Bone marrow (tissue), 2 donors: ENCODE results near the gene DCTN3.

Source experiments
- DNase-seq, 2 donors: peaks; one replicate each; lab custom pipeline; 2025; lab: John Stamatoyannopoulos, UW

The DCTN3 gene

DNA sequence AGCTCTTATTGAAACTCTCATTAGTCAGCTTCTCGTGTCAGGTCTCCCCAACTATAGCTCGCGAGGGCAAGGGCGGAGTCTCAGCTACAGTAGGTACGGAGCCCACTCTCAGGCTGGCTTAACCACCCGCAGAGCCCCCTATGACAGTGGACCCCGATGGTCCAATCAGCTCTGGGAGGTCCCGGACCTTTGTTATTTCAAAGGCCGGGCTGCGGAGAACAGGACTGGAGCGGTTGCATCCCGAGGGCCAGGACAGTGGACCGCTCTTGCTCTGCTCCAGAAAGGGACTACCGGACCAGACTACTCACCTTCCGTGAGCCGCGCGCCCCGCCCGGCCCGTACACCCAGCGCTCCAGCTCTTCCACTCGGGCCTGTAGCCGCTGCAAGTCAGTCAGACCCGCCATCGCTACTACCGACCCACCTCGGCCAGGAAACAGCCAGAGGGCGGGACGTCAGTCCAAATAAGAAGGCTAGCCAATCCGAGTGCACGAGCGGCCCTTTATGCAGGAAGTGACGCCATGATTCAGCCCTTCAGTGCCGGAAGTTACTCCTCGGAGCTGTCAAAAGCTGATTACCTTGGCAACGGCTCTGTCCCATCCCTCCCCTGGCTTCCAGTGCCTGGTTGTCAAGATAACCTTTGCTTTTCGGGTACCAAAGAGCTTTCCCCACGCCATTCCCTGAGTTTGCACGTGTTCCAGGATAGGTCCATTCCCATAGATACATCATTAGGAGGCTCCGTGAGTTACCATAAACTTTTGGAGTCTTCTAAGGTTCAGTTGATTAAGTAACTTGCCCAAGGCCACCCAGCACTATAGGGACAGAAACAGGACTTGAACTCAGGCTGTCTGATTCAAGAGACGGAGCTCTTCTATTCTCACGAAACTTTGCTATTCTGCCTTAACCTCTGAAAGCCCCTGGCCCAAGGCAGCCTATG lies at the start of gene DCTN3:
Gene DCTN3, minus strand, starts transcription at position 435 of the 934 bp plus-strand sequence. Its CDS starts 31 bp downstream, at position 404.
- DNase-seq: peak; percentile 65 to 93

DNA sequence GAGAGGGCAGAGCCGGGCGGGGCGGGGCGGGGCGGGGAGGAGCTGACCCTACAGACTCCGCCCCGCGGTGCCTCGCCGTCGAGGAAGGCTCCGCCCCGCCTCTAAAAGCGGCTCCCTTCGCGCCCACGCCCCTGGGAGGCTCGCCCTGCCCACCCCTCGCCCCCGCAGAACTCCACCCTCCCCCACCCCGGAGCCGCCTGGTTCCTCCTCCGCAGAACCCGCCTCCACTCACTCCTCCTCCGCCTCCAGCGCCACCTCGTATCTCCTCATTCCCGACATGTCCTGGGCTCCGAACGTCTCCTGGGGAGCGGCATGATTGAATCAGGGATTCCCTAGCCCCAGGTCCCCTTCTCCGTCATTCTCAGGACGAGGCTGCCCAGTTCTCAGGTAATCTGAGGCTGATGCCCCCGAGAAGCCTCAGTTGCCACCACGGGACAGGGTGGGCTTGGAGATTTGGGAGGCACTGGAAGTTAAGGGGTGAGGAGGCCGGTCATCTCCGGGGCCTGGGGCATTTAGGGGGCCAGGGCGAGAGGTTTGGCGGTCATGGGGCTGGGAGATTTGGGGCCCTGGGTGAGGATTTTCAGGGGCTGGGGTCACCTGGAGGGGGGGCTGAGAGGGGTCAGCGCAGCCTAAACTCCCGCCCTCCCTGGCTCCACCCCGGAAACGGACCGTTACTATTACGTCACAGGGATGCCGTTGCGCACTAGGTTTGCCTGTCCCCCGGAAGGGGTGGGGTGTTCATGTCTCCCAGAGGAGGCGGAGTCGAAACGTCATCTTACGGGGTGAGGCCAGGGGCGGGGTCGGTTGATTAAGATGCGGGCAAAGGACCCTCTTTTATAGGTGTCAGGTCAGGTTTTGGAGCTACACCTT lies 45.3 kb upstream of the DCTN3 start:
- peak; percentile 51 to 85 for DNase-seq

DNA sequence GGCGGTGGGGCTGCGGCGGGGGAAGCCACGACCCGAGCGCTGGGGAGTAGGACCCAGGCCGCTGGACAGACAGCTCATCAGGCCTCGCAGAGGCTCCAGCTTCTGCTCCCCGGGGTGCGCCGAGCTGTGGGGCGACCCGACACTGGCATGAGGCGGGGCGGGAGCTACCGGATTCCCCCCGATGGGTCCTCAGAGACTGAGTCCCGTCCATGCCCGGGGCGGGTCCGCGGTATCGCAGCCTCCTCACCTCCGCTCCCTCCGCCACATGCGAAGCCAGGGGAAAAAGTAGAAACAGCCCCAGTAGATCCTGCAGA lies 44.7 kb upstream of the DCTN3 start:
- DNase-seq: no peak

DNA sequence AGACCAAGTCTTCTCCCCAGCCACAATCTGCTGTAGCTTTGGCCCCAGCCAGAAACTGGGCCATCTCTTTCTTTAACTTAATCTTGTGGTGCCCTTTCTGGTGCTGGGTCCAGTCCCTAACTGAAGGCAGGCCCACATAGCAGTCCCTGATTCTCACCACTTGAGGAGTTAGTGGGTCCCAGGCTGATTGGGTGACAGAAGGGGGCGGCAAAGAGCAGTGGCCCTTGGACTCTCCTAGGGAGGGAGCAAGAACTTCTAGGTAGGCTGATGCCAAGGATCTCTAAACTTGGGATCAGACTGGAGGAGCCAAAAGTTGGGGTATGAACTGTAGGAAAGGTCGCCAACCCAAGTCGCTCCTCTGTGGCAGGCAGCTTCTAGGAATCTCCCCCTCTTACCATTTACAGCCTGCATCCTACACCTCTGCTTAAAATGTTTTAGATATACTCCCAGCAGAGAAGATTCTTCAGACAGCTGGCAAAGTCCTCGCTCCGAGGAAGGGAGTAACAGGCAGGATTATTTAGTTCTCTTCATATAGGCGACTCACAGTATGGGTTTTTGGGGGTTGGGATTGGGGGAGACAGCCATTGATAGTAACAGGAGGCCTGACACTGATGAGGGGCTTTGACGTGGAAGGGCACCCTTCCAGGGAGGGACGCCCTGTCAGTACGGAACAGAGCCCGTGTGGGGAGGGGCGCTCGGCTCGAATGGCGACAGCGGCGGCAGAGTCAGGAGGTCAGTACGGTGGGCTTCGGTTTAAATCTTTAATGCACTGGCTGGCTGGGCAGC lies 44.2 kb upstream of the DCTN3 start:
- DNase-seq: peak in 1 of 2 donors; percentile 49

DNA sequence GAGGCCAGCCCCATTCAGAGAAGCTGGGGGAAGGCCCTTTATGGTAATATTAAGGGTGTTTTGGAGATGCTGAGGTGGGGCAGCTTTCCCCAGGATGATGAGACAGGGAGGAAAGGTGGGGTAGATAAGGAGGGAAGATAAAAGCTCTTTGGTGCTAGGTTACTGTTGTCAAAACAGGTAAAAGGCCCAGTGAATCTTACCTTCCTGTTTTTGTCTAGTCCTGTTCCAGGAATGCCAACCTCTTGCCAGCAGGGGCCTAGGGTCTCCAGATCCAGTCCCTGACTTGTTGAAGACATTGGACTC lies 43.0 kb upstream of the DCTN3 start:
- DNase-seq: no peak

DNA sequence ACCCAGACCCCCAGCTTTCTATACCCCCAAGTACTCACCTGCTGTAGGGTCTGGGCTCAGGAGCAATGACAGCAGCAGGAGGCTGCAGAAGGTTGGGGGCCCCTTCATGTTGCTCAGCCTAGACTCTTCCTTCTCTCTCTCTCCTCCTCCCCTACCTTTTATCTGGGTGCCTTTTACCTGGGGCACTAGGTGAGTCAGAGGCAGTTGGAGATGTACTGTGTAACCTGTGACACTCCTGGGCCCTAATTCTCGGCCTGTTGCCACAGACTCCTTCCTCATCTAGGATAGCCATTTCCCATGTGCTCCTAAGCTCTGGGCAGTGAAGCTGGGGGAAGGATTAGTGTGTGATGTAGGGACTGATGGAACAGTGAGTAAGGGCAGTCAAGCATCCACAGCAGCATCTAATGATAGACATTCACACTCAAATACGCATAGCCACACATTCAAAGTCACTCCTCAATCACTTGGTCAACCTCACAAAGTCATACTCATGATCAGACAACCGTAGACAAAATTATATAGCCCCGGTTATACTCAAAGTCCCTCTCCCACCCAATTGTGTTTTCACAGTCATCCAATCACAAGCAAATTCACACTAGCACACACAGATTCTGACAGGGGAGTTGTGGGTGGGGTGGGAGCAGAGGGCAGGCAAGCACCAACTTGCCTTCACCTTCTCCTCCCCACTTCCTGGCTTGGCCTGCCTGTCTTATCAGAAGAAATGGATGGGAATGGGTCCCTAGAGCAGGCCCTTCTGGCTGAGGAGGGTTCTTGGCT lies 42.4 kb upstream of the DCTN3 start, which contains the start of gene CCL27:
Gene CCL27, minus strand, starts transcription at position 132 of the 777 bp plus-strand sequence. Its CDS starts 24 bp downstream, at position 108.
- DNase-seq: no peak

DNA sequence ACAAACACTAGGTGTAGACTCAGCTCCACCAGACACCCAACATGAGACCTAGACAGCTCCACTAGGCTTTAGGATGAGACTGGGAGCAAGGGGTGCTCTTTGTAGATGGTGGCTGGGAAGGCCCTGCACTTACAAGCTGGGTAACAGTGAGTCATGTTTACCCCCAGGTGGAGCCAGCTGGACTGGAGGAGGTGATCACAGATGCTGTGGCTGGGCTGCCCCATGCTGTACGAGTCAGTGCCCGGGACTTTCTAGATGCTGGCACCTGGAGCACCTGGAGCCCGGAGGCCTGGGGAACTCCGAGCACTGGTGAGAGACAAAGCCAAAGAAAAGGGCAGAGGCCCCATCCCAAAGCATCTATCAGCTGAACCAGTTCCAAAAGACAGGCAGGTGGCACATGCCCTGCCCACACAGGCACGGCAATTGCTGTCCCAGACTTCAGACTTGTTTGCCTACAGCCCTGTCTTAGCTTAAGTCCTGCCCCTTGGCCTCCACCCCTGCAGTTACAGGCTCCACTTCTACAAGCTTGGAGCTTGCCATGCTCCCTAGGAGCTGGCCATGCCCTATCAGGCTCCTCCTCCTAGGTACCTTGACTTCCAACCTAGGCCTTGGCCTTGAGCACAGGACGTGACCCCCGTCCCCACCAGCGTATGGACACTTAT lies 39.4 kb upstream of the DCTN3 start:
- no peak for DNase-seq

DNA sequence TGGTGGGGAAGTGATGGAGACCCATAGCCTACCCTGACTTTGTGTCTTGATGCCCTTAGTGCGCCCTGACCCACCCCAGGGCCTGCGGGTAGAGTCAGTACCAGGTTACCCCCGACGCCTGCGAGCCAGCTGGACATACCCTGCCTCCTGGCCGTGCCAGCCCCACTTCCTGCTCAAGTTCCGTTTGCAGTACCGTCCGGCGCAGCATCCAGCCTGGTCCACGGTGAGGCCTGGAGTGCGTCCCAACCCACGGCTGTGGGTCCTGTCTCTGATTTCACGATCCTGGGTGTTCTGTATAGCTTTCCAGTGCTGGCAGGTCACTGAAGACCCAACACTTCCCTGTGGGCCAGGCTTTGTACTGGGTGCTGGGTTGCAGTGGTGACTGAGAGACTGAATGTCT lies 38.2 kb upstream of the DCTN3 start:
- DNase-seq: no peak

DNA sequence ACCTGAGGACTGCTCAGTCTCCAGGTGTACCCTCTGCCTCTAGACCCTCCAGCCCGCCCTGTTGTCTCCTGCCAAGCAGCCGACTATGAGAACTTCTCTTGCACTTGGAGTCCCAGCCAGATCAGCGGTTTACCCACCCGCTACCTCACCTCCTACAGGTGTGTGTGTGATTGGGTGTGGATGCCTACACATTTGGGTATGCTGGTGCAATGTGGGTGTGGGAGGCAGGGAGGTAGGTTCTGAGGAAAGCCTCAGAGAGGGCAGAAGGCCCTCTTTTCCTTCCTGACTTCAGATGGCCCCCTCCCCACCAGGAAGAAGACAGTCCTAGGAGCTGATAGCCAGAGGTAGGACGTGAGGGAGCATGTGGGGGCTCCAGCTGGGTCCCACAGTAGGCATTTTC lies 36.7 kb upstream of the DCTN3 start:
- DNase-seq: no peak

DNA sequence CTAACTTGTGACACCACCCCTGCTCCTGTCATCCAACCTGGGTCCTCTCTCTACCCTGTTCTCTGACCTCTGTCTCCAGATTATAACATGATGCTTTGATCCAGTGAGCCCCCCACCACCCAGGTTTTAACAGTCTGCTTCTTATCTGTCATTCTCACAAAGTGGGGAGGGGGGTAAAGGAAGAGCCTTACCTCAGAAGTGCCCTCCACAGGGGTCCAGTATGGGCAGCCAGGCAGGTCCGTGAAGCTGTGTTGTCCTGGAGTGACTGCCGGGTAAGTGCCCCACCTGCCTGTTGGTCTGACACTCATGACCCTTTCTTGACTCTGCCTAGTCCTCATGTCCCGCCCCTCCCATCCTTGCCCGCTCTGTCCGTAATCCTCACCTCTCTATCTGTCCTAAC lies 35.1 kb upstream of the DCTN3 start:
- no peak for DNase-seq

DNA sequence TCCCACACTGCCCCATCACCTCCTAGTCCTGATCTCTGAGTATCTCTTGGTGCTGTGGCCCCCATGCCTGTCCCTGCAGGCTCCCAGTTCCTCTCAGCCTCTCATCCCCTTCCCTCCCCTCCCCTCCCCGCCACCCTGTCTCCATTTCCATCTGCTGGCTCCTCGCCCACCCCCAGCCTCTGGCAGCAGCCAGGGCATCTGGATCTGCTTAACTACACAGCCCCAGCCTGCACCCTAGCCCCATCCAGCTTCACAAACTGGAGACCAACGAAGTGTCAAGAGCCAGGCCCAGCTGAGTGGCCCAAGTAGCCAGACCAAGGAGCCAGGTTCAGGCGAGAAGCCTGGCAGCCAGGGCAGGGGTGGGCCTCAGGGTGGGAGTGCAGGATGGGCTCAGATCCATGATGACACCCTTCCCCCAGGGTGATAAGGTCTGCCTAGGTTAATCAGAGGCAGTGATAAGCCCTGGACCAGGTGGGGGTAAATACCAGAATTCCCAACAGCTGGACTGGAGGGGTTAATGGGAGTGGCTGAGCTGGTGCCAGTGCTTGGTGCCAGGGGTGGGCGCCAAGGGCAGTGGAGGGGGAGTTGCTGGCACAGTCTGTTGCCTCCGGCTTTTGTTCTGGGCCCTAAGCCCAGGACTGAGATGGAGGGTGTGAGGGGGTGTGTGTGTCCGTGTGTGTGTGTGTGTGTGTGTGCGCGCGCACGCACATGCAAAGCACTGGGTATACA lies 34.2 kb upstream of the DCTN3 start:
- no peak for DNase-seq

DNA sequence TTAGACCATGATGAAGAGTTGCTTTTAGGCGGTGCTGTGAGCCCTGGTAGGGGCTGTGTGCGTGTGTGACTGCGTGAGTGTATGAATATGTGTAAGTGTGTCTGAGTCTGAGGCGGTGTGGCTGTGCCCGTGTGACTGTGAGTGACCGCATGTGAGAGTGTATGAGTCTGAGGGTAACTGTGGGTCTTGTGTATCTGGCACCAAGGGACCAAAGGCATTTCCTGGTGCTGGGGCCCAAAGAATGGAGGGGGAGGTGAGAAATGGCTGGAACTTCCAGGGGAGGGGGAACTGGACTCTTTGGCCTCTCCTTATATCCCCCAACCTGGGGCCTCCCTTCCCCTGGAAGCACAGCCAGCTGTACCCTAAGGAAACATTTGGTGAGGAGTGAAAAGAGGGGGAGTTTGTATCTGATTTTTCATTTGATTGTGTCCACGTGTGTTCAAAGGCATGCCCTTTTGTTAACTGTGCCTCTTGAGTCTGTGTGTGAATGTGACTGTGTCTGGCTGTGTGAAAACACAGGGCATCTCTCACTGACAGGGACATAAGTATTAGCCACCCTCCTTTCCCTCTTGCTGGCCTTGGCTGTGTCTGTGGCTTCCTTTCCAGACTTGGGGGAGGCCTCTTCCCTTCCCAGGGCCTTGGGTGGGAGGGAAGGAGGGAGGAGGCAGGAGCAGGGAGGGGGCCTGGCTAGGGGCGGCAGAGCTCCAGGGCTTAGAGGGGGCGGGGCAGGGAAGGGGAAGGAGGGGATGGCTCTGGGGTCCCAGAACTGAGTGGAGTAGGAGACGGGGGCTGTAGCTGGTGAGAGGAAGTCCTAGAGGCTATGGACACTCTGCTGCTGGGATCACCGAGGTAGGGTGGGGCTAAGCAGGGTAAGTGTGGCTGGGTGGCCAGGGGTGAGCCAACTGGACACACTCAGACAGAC lies 33.1 kb upstream of the DCTN3 start:
- no peak for DNase-seq

DNA sequence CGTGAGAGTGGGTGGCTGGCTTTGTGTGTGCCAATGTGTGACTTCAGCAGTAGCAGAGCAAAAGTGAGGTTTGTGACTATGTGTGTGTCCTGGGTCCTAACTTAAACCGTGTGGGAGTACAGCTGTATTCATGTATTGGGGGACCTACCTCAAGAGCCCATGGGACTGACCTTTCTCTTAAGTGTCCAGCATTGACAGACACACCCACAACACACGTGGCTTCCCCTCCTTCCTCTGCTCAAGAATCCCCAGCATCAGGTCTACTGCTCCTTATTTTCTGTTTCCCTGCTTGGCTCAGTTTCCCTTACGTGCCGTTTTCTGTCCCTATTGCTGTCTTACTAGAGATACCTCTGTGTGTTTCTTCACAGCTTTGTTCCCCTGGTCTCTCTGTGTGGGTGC lies 32.3 kb upstream of the DCTN3 start:
- DNase-seq: no peak

DNA sequence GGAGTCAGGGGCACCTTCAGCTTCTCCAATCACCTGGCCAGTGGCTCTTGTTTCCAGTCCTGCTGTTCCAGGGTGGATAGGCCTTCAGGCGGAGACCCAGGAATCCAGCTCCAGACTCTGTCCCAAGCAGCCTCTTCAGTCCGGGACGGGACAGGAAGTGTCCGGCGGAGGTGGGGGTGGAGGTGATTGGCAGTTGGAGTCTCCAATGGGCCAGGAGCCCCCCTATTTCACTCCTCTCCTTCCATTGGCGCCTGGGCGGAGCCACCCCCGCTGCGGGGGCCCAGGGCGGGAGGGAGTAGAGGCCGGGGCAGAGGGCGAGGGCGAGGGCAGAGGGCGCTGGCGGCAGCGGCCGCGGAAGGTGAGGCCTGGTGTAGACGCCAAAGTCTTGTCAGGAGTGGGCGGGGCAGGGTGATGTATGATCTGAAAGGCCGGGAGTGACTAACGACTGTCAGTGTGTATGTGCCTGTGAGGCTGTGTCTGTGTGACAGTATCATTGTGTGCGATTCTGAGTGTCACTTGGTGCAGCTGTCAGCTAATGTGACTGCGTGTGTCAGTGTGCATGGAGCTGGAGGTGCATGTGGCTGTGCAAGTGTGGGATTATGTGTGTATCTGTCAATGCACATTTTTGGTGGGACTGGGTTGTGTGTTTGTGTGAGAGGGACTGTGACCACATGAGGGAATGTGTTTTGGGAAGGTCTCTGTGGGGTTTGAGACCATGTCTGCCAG lies 31.7 kb upstream of the DCTN3 start, which contains the start of gene IL11RA:
Gene IL11RA, plus strand, starts transcription at position 310 of the 726 bp plus-strand sequence. CDS start 3,033 bp downstream, outside the sequence.
- no peak for DNase-seq

DNA sequence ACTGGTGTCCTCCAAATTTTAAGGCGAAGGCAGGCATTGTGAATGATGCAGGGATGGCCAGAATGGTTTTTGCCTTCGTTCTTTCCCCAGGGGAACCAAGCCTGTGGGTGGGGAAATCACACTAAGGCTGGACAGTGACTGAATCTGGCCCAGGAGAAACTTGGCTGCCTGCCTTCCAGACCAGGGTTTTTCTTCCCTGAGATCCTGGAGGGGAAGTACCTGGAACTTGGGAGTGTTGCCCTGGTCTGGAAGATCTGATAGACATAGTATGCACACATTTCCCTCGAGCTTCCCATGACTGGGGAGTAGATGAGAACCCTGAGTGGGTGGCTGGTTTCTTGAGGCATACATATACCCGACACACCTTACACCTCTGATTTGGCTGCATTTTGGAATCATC lies 31.0 kb upstream of the DCTN3 start:
- no peak for DNase-seq

DNA sequence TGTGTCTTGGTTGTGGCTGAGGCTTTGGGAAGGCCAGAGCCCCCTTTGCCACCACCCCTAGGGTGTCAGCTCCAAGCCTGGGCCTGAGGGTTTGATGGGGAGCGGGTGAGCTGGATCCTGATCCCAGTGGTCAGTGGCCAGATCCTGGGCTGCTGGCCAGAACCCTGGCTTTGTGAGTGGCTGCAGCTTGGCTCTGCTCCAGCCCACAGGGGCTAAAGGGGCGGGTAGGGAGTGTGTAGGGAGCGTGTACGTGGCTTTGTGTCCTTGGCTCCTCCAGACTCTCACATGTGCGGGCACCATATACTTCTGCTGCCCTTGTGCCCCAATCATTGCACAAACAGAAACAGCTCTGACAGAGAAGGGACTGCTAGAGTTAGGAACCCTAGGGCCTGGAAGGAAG lies 30.5 kb upstream of the DCTN3 start:
- no peak for DNase-seq

DNA sequence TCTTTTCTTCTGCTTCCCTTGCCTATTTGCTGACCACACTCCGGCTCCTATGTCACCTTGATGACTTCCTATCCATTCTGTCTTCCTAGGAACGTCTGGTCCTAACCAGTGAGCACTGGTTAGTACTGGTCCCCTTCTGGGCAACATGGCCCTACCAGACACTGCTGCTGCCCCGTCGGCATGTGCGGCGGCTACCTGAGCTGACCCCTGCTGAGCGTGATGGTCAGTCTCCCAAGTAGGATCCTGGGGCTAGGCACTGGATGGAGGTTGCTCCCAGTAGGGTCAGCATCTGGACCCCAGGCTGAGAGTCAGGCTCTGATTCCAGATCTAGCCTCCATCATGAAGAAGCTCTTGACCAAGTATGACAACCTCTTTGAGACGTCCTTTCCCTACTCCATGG lies 28.4 kb upstream of the DCTN3 start:
- DNase-seq: no peak

DNA sequence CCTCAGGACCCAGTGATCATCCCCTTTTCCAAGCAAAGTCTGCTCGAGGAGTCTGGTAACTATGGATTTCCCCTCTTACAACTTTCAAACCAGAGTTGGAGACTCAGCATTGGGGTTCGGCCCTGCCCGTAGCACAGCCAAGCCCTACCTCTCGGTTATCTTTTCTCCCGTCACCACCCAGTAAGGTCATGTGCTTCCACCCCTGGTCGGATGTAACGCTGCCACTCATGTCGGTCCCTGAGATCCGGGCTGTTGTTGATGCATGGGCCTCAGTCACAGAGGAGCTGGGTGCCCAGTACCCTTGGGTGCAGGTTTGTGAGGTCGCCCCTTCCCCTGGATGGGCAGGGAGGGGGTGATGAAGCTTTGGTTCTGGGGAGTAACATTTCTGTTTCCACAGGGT lies 27.4 kb upstream of the DCTN3 start:
- no peak for DNase-seq

DNA sequence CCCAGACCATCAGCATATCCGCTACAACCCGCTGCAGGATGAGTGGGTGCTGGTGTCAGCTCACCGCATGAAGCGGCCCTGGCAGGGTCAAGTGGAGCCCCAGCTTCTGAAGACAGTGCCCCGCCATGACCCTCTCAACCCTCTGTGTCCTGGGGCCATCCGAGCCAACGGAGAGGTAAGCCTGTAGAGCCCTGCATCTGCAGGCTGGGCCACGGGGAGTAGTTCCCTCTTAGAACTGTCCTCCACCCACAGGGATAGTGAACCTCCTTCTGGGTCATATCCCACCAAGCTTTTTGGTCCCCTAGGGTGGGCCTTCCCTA lies 26.7 kb upstream of the DCTN3 start:
- no peak for DNase-seq
